Measurements from ENCODE around the gene ZNF578.
"Not testable (repeated sequence)": the region's sequence is repeated elsewhere in the genome, so short reads cannot be mapped to it uniquely, and the experiment has no call there.

- not testable (repeated sequence) for TF ChIP-seq EZH2 (IDR thresholded peaks at IDR 0.05; ENCODE audit: insufficient read depth, poor library complexity, severe bottlenecking); EZH2phosphoT487 (IDR thresholded peaks at IDR 0.05; ENCODE audit: insufficient read depth, low read depth)
Observed at GRCh38 chr19:52561611-52562010, 108.3 kb downstream of the ZNF578 start.

Data from GM23248 (cell line).